HG03064 (cell line): ENCODE measurements around the gene UNC119B.

Experiments used
- ATAC-seq: cut with Tn5 transposase; IDR thresholded peaks from one replicate; pipeline ENCODE4 v1.9.1; 2021; ENCODE audit warnings: low read depth; ENCODE audit not compliant: unreplicated experiment

The UNC119B gene

DNA sequence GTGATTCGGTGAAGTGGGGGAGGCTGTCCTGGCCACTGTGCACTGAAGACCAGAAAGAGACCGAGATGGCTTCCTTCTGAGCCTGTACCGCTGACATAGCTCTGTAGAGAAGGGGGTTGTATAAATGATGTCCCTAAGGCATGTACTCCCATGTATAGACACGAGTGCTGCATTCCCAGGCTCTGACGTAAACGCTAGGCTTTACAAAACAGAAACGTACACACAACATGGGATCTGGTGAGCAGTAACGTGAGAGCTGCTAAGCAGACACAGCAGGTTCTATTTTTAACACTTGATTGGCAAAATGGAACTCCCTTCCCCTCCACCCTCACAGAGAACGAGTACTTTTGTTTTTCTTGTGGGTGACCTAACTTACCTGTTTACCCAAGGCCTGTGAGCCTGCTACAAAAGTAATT is 51.3 kb downstream of the UNC119B start:
- ATAC-seq = no peak

DNA sequence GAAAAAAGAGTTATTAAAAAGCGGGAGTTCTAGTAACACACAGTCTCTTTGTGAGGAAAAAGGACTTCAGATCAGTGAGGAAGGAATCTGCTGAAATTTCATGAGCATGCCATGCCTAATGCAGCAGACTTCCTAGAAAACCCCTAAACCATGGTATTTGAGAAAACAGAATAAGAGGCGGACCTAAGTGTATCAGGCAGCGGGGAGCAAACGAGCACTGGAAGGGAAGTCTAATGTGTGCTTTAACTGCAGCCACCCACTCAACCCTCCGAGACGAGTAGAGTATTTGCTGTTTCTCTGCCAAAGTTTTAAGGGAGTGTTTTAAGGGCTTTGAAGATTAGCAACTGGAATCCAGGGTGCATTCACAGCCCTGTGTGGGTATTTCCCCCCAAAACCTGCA is 51.8 kb downstream of the UNC119B start:
- ATAC-seq = no peak

DNA sequence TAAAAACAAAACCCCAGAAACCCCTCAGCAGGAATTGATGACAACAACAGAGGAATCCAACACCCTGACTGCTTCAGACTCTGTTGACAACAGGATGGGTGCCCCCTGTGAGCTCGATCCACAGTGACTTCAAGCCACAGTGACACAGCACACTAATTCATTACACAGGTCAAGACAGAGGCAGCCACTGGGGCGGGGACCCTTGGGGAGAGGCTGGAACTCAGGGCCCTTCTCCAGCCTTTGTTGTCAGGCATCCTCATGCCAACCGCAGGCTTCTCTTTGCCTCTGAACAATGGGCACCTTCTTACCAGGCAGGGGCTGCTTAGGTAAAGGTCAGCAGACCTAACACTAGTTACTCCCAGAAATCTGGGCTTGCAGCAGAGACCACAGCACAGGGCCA is 53.0 kb downstream of the UNC119B start:
- no peak for ATAC-seq

DNA sequence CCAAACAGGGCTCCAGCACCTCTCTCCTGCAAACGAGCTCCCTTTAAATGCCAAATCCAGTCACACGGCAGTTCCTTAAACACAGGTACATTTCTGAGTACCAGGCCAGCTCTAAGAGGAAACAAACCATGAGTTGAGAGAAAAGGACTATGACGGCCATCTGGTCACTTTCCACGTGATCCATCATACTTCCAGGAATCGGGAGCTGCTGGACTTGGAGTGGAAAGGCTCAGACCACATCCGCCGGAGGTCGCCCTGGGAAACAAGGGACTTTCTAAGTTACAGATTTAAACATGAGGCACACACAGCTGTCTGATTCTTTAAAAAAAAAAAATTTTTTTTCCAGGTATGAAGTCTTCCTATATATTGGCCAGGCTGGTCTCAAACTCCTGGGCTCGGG is 54.6 kb downstream of the UNC119B start:
- no peak for ATAC-seq

DNA sequence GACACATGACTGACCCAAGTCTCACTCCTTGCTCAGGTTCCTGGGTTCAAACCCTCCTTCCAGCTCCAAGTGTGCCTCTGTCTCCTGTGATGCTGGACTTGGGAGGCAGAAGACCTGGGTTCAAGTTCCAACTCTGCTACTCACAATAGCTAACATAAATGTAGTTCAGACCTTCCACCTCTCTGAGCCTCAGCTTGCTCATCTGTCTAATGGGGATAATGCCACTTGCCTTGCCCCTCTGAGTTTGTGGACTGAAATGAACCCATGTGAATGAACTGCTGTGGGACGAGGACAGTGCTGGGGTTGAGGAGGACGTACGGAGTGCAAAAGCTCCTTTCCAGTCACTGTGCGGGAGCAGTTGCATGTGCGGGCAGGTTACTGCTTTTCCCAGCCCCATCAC is 56.3 kb downstream of the UNC119B start:
- ATAC-seq = no peak

DNA sequence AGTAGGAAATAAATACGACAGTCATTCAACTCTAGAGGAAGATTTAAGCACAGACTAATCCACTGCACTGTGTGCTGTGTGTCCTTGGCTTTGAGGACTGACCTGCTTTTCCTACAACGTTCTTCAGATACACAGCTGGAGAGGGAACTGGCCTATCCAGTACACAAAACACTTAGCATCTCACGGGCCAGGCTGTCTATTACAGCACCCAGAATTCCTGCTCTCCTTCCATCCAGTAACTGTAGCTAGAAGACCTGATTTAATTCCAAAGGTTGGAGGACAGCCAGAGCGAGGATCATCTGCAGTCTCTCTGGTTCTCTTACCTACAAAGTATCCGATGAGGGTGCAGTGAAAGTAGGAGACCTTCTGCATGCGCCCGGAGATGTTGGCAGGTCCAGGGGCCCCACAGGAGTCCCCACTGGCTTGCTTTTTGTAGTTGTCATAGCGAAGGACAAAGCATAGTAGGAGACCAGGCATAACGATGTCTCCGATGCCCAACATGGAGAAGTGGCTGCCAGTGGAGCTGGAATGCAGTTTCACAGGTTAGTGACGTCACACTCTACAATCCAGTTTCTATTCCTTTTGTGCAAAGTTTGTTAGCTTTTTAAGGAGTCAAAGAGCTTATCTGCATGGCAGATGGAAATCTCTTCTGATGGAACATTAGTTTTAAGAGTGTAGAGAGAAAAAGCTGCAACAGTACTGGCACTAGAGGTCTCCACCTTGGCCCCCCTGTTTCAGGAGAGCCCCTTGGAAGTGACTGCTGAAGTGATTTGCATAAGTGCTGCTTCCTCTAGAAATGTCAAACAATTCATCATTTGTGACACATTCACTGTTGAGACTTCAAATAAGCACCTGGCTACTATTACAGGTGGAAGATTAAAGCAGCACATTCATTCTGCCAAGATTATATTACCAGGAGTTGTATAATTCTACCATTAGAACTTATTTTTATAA is 57.1 kb downstream of the UNC119B start:
- ATAC-seq = no peak

DNA sequence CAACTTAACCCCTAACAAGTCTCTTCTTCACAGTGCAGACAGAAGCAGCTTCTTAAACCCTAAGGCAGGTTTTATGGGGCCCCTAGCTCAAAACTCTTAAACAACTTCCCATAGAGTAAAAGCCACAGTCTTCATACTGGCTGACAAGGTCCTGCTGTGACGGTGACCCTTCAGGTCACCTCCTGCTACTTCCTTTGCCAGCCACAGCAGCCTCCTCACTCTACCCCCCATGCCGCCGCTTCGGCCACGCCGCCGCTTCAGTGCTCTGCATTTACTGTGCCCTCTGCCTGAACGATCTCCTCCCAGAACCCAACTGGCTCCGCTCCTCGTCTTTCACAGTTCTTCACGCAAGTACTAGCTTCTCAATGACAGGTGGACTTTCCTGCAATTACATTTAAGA is 60.8 kb downstream of the UNC119B start:
- ATAC-seq = no peak
